NOMO-1 treated with dmso at 0.1 percent for 144 hours (cell line): ENCODE results near the gene ZNF175.
A peak's percentile ranks its signal among the peaks of the same experiment; 100 is the strongest.

Experiments used
- DNase-seq: peaks from one replicate; lab custom pipeline; 2025; ENCODE audit not compliant: unreplicated experiment; lab: John Stamatoyannopoulos, UW

Gene ZNF175

GRCh38 chr19:51570962-51571575, at the start of gene ZNF175:
TSS of gene ZNF175 (plus strand) at chr19:51571283. CDS start at chr19:51573330, 2,047 bp downstream.
- DNase-seq = peak; percentile 87

GRCh38 chr19:51521357-51521756, 49.7 kb upstream of the ZNF175 start:
- no peak for DNase-seq

GRCh38 chr19:51521781-51522180, 49.3 kb upstream of the ZNF175 start:
- DNase-seq = no peak

- no peak for DNase-seq
These were observed 46.3 kb upstream of the ZNF175 start for GRCh38 chr19:51524666-51525264.

- no peak for DNase-seq
These were observed 45.4 kb upstream of the ZNF175 start for GRCh38 chr19:51525651-51526050.

- no peak for DNase-seq
These were observed 41.8 kb upstream of the ZNF175 start for GRCh38 chr19:51529301-51529700.

GRCh38 chr19:51530616-51531015, 40.5 kb upstream of the ZNF175 start:
- no peak for DNase-seq

GRCh38 chr19:51531349-51532315, 39.5 kb upstream of the ZNF175 start, which contains the start of gene SIGLEC6:
TSS of gene SIGLEC6 (minus strand) at chr19:51531670. CDS start at chr19:51531648, 22 bp downstream.
- peak; percentile 92 for DNase-seq

GRCh38 chr19:51535535-51535934, 35.5 kb upstream of the ZNF175 start:
- no peak for DNase-seq

GRCh38 chr19:51539821-51540366, 31.2 kb upstream of the ZNF175 start:
- DNase-seq = no peak

- no peak for DNase-seq
These were observed 29.4 kb upstream of the ZNF175 start for GRCh38 chr19:51541458-51542357.

GRCh38 chr19:51542699-51543098, 28.4 kb upstream of the ZNF175 start:
- no peak for DNase-seq

GRCh38 chr19:51544038-51544437, 27.0 kb upstream of the ZNF175 start:
- no peak for DNase-seq

GRCh38 chr19:51546107-51546649, 24.9 kb upstream of the ZNF175 start:
- DNase-seq = peak; percentile 7

- DNase-seq = peak; percentile 90
These were observed 24.3 kb upstream of the ZNF175 start for GRCh38 chr19:51546650-51547396.

- no peak for DNase-seq
These were observed 23.5 kb upstream of the ZNF175 start for GRCh38 chr19:51547397-51548212.

- DNase-seq = no peak
These were observed 22.9 kb upstream of the ZNF175 start for GRCh38 chr19:51548213-51548651.

- no peak for DNase-seq
These were observed 22.2 kb upstream of the ZNF175 start for GRCh38 chr19:51548891-51549305.
